ENCODE results near the gene DPH1. TPM values are rescaled to one million over a fixed set of nuclear protein-coding genes. Genes with fewer than 3 reads are reported as not detected.
A peak's percentile ranks its signal among the peaks of the same experiment; 100 is the strongest.

The DPH1 gene
- polyA plus RNA-seq (2013, experiment 1 of 2; ENCODE audit: insufficient read length): 25.3 TPM
- polyA plus RNA-seq (2013, experiment 2 of 2; ENCODE audit: insufficient read length): 31.6 TPM

- DNase-seq: peak; percentile 93
Observed at GRCh38 chr17:2029911-2030778, at the start of gene DPH1. Gene DPH1, plus strand, starts transcription at chr17:2030153. Its CDS starts 17 bp downstream, at chr17:2030170.

- no peak for DNase-seq
Observed at GRCh38 chr17:1980665-1981250, 49.2 kb upstream of the DPH1 start.

DNA sequence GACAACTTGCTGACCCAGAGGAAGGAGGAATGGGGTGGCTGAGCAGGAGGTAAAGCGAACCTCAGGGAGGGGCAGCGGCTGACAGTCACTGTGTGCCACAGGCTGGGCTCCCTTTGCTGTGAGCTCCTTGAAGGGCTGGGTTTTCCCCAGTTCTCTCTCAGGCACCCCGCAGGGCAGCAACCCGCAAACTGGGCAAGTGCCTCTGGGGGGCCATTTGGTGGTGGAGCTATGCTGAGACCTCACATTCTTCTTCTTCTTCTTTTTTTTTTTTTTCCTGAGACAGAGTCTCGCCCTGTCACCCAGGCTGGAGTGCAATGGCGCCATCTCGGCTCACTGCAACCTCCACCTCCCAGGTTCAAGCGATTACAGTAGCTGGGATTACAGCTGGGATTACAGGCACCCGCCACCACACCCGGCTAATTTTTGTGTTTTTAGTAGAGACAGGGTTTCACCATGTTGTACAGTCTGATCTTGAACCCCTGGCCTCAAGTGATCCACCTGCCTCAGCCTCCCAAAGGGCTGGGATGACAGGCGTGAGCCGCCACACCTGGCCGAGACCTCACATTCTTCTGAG lies 47.1 kb upstream of the DPH1 start:
- peak; percentile 18 for DNase-seq

DNA sequence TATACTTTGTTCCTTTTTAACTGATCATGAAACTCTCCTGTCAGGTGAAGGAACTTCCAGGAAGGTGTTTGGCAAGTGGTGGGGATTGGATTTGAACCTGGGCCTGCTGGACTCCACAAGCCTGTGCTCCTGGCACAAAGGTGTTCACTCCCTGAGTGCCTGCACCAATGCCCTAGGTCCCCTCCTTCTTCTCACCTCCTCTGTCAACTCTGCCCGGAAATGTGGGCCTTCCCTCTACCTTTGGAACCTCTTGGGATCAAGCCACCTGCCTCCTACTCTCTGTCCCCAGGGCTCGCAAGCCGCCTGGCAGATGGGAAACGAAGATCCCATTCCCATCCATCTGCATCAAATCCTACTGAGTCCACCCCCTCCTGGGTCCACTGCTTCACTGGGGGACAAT lies 44.9 kb upstream of the DPH1 start:
- DNase-seq: no peak

GRCh38 chr17:1985686-1986085 lies 44.3 kb upstream of the DPH1 start:
- no peak for DNase-seq

- DNase-seq: no peak
Observed at GRCh38 chr17:1986783-1987451, 43.0 kb upstream of the DPH1 start.

DNA sequence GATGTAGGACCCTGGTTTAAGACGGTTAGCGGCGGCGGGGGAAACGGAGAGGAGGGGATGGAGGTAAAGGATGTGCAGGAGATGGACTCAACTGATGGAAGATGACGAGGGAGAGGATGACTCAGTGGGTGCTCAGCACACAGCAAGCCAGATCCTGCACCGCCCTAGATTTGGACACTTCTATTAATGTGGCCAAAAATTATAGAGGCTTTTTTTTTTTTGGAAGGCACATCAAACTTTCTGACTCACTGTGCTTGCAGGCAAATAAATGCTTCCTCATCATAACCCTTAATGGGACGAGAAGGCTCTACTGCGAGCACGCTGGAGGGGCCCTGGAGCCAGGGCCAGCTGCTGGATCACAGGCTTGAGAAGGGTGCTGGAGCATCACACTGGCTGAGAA lies 40.8 kb upstream of the DPH1 start:
- DNase-seq: peak; percentile 90

DNA sequence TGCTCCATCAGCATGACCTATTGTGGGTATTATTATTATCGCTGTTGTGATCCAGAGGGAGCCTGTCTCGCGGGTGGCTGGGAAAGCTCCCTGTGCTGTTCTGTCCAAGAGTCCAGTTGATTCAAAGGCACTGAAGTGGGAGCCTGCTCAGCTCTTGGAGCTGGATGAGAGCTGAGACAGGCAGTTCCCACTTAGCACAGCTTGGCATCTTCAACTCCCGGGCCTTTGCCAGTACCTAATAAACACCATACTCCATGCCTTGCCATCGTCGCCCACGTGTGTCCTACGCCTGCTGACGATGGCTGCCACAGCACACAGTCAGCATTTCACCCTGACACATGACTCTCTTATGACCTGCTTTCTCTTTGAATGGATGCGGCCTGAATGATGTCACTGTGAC lies 37.4 kb upstream of the DPH1 start:
- no peak for DNase-seq

DNA sequence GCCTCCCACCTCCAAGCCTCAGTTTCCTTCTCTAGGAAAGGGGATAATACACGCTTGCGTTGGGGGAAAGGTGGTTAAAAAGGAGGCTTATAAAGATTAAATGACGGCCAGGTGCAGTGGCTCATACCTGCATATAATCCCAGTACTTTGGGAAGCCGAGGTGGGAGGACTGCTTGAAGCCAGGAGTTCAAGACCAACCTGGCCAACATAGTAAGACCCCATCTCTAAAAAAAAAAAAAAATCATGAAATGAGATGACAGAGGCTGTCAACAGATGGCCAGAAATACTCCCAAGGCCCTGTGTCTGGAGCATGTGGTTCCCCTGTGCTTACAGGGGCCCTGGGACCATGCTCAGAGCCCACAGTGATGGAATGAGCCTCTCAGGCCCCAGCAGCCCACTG lies 35.2 kb upstream of the DPH1 start:
- DNase-seq: no peak

DNA sequence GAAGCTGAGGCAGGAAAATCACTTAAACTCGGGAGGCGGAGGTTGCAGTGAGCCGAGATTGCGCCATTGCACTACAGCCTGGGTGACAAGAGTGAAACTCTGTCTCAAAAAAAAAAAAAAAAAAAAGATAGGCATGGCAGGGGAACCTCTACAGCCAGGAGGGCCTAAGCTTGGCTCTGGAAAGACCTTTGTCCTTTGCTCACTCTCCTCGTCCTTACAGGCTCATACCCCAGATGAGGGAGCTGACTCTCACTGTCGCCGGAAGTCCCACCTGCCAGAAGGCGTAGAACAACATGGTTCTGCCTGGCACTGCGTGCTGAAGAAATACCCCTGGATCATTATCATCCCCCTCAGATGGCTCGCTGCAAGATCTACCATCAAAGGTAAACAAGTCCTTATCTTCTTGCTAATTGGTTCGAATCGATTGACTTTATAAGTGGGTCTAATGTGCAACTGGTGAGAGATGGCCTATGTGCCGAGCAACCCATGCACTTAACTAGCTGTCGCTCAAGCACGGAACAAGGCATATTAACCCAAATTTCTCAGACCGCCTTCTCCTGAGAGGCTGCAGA lies 34.5 kb upstream of the DPH1 start:
- DNase-seq: no peak

DNA sequence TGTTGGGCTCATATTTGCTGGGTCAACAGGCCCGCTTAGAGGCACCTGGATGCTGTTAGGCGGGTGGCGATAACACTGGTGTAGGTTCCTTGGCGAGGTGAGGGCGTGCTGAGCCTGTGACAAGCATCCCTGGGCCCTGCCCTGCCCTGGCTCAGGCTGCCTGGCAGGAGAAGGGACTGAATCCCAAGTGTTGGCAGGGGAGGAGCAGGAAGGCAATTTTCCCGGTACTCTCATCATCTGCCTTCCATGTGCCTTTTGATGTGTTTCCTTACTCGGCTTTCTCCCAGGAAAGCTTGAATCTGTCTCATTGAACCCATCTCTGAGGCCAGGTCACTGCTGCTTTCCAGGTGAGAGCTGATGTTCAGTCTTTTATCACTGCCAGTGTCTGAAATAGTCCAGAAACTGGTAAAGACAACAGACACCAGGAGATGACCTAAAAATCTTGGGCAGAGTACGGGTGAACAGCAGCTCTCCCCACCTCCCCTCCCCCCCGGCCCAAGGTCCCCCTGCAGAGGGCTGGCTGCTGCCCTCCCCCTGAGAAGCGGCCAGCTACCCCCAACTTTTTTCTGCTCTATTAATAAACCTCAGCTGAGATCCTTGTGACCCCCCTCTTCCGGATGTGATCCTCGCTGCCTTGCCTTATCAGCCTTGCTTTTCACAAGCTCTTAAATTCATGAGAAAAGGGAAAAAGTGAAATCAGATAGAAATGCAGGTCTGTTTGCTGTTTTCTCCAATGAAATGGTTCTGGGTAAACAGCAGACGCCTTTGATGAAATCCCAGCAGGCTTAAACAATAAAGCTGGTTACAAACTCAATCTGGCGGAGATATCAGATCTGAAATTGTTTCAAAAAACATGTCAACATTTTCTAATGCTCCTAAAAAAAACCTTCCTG lies 33.8 kb upstream of the DPH1 start:
- DNase-seq: no peak

- no peak for DNase-seq
Observed at GRCh38 chr17:1996800-1997288, 33.1 kb upstream of the DPH1 start.

- DNase-seq: no peak
Observed at GRCh38 chr17:1997289-1997926, 32.5 kb upstream of the DPH1 start.

DNA sequence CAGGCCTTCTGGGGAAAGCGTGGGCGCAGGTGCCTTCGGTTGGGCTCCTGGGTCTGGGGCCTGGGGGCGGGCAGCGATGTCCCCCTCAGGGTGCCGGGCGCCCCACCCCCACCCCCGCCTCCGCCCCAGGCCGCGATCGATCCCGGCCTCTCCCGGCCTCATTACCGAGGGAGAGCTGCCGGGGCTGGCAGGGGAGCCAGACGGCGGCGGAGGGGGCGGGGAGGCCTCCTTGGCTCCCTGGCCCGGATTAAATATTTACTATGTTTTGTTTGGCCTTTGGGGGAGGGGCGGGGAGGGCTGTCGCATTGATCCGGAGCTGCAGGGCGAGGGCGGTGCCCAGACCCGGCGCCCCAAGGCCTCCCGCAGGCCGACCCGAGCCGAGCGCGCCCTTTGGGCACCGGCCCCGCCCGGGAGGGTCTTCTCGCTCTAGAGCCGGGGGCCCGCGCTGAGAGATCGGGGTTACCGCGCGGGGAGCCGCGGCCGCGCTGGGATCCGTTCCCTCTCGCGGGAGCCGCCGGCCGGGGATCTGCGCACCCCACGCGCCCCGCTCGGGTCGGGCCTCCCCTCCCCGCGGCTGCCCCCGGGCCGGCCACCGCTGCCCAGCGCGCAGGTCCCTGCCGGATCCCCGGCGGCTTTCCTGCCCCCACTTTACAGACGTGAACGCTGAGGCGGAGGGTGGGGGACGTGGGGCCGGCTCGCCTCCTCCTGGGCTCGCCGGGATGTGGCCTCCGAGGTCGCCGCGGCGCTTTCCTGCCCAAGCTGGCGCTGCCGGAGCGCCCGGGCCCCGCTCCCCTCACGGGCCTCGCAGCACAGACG lies 31.8 kb upstream of the DPH1 start:
- peak; percentile 13 for DNase-seq

DNA sequence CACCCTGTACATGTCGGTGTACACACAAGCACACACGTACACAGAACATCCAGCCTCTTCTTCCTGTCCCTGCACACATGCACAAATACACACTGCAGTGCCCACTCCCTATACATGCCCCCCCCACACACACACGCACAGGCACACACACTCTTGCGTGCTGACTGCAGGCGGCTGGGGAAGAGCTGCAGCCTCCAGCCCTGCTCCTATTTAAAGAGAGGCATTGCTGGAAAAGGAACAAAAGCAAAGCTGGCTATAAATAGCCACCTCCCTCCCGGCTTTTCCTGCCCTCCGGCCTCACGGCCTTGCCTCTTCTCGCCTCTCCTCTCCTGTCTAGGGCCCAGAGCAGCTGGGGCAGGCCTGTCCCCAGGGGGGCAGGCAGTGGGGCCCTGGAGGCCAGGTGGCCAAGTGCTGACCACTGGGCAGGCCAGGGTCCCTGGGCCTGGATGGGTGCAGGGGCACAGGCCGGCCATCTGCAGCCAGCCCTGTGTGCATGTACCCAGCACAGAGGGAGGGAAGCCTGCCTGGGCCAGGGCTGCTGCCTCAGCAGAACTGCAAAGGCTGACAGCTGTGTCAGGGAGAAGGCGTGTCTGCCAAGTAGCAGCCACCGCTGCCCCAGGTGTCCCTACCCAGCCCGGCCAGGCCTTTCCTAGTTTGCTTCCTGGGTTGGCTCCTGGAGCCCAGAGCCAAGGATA lies 30.2 kb upstream of the DPH1 start:
- DNase-seq: peak; percentile 53

DNA sequence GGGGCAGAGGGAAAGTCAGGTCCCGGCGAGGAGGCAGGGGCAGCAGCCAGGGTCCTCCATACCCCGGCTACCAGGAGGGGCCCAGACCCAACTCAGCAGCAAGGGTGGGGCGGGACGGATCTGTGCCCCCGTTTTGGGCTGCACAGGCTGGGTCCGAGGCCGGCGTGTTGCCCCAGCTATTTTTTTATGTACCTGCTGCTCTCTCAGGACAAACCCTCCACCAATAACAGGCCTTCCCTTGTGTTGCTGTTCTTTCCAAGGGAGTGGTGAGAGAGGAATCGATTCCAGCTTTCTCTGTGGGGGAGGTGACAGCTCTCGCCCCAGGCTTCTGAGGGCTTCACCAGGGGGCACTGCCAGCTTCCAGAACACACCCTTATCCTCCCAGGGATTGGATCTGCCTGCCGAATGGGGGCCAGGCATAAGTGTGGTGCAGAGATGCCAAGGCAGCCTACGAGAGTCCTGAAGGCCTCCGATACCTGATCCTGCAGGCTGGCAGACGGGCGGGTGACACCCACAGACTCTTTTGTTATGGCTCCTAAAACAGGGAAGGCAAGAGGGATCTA lies 27.1 kb upstream of the DPH1 start:
- DNase-seq: no peak

DNA sequence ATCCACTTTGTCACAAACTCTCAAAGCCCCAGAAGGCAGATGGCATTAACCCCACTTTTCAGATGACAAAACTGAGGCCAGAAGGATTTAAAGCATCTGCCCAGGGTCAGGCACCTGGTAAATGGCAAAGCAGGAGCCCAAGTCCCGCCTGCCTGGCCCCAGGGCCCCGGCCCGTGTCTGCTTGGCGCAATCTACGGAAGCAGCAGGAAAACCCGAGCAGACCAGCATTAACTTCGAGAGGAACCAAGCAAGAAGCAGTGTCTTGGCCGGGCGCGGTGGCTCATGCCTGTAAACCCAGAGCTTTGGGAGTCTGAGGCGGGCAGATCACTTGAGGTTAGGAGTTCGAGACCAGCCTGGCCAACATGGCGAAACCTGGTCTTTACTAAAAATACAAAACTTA lies 26.4 kb upstream of the DPH1 start:
- DNase-seq: no peak

DNA sequence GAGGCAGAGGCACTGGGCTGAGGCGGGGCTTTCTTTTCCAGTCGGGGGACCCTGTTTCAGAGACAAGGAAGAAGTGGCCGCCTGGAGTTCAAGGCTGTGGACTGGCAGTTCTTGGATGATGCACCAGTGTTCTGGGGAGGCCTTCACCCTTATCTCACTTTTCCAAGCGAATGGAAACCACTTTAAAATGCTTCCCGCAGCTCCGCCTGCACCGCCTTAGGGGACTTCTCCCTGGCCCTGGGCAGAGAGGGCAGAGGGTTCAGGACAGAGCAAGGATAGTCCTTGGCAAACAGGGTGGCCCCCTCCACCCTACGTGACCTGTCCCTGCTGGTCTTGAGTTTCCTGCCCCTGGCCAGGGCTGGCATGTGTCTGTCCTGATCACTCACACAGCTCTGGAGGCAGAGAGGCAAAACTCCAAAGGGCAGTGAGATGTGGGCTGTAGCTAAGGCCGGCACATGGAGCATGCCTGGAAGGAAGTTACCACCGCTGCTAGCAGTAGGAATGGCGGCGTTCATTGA lies 25.5 kb upstream of the DPH1 start:
- no peak for DNase-seq

Measured in fibroblast of skin of back (primary cell).